Adrenal gland (tissue), 12 donors: ENCODE data around the gene MAPT. TPM values are rescaled to one million over a fixed set of nuclear protein-coding genes. Genes with fewer than 3 reads are reported as not detected.

ENCODE experiments used
- DNase-seq, 7 donors: peaks; one replicate each; pipeline ENCODE4 v3.0.0-alpha.2; 2019 to 2020
- H3K27ac ChIP-seq, 5 donors: fragments of 200-600 bp; sonication (generic) in 4 of 5; 1 replicate in 3 of 5; 2 replicates in 2 of 5; pipeline versions ENCODE4 v1.5.1 to v1.8.0; 2016 to 2020; ENCODE audit warnings: mild to moderate bottlenecking in 1 of 5
- H3K27me3 ChIP-seq: fragments of 200-600 bp; 2 replicates; pipeline ENCODE4 v1.8.0; 2021
- H3K36me3 ChIP-seq, 2 donors: fragments of 200-600 bp; replicated peaks in 1 of 2; 1 replicate in 1 of 2; 2 replicates in 1 of 2; pipeline versions ENCODE4 v1.5.1 to v1.8.0; 2018 to 2022
- H3K4me1 ChIP-seq, 2 donors: fragments of 200-600 bp; replicated peaks in 1 of 2; 1 replicate in 1 of 2; 2 replicates in 1 of 2; pipeline versions ENCODE4 v1.5.1 to v1.8.0; 2018 to 2021
- H3K4me3 ChIP-seq, 4 donors: fragments of 200-600 bp; sonication (generic) in 3 of 4; one replicate each; pipeline ENCODE4 v1.5.1; 2016 to 2018
- H3K9me3 ChIP-seq, 3 donors: fragments of 200-600 bp; sonication (generic) in 1 of 3; replicated peaks in 1 of 3; 1 replicate in 2 of 3; 2 replicates in 1 of 3; pipeline versions ENCODE4 v1.5.1 to v1.8.0; 2016 to 2021
- POLR2A ChIP-seq, 2 donors: fragments of 450-650 bp; IDR thresholded peaks; one replicate each; pipeline ENCODE4 v1.6.1; 2017; ENCODE audit warnings: antibody characterized with exemption in 2 of 2, mild to moderate bottlenecking in 2 of 2, moderate library complexity in 1 of 2
- WGBS, 4 donors: extraction: QIAGEN DNeasy Blood & Tissue Kit in 2 of 4; methylation state at CpG; one replicate each; pipeline versions ENCODE4 v1.1.5 to v1.1.7; 2013 to 2017; 5-methylcytosine and 5-hydroxymethylcytosine counted together
- intact Hi-C, 2 donors: fragments of 100-400 bp; cut with DNase I; formaldehyde crosslinking; loops; one replicate each; pipeline versions ENCODE4 v1.14.1 to v1.15.0; 2022 to 2023
- polyA plus RNA-seq, 3 donors: library from polyadenylated mRNA; stranded (reverse); fragments of 200-250 nt in 2 of 3; fragments of 350-450 nt in 1 of 3; fragmentation: Illumina TruSeq in 1 of 3; extraction: RNeasy Lipid Tissue Mini Kit (QIAGEN cat#74804) in 1 of 3; gene quantifications; one replicate each; pipeline ENCODE4 v1.2.3, GENCODE V29; 2013 to 2014
- total RNA-seq, 9 donors: library from RNA; depleted of rRNA in 4 of 9; stranded (reverse); fragments of >200 nt in 4 of 9; fragments of 120-200 nt in 1 of 9; fragmentation: NEBNext Ultra II Directional in 1 of 9; extraction: Animal tissue kit (Norgen Biotek cat#: 25700) in 1 of 9; gene quantifications; one replicate each; pipeline versions ENCODE4 v1.1.0 to v1.2.4, GENCODE V29; 2013 to 2023
- TF ChIP-seq, protein P1 (sequence below), 6 experiments: fragments of 450-650 bp in 4 of 6; fragments of 200-600 bp in 2 of 6; sonication (generic) in 1 of 6; IDR thresholded peaks; 1 replicate in 5 of 6; 2 replicates in 1 of 6; pipeline versions ENCODE4 v1.5.1 to v1.8.0; 2016 to 2021; ENCODE audit warnings: antibody characterized with exemption in 6 of 6, mild to moderate bottlenecking in 2 of 6, moderate library complexity in 1 of 6
- donor health status: healthy with polysubstance abuse.
- donor health status: Bipolar disorder and iron deficiency.
- donor health status: DM: yes; HTN: yes; CAD: no.
- donor health status: DM: no; HTN: no; CAD: no.
- donor health status: DM: no; HTN: no; CAD: no.
- donor health status: DM: yes; HTN: yes; CAD: no.

The MAPT gene
- total and polyA plus RNA-seq, 12 donors = 0.72 to 17.6 (median 3.3) TPM

GRCh38 chr17:45920083-45920482 is 25.7 kb downstream of the MAPT start:
- intact Hi-C loops = no loop called here
- DNase-seq = no peak
- no peaks in the 10 kb centered on the region for H3K9me3 ChIP-seq
- WGBS, 4 donors = 73 to 86% (median 82%) methylated on average over 9 of the region's 9 CpGs
- no peak overlapping the region for H3K4me3 ChIP-seq
- peaks cover 3% of the 10 kb centered on the region for H3K27me3 ChIP-seq
- no peak for TF ChIP-seq POLR2A (IDR thresholded peaks at IDR 0.05)
- TF ChIP-seq, protein P1, sequence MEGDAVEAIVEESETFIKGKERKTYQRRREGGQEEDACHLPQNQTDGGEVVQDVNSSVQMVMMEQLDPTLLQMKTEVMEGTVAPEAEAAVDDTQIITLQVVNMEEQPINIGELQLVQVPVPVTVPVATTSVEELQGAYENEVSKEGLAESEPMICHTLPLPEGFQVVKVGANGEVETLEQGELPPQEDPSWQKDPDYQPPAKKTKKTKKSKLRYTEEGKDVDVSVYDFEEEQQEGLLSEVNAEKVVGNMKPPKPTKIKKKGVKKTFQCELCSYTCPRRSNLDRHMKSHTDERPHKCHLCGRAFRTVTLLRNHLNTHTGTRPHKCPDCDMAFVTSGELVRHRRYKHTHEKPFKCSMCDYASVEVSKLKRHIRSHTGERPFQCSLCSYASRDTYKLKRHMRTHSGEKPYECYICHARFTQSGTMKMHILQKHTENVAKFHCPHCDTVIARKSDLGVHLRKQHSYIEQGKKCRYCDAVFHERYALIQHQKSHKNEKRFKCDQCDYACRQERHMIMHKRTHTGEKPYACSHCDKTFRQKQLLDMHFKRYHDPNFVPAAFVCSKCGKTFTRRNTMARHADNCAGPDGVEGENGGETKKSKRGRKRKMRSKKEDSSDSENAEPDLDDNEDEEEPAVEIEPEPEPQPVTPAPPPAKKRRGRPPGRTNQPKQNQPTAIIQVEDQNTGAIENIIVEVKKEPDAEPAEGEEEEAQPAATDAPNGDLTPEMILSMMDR (IDR thresholded peaks at IDR 0.05) = no peak
- no peaks in the 10 kb centered on the region for H3K36me3 ChIP-seq
- H3K4me1 ChIP-seq = no peaks in the 10 kb centered on the region
- H3K27ac ChIP-seq = no peak overlapping the region

- intact Hi-C loops = no loop called here
- Histone ChIP-seq H3K4me1 (no peaks in the 10 kb centered on the region), H3K27me3 (peaks cover 3% of the 10 kb centered on the region), H3K27ac (no peak overlapping the region), H3K4me3 (no peak overlapping the region), H3K36me3 (no peaks in the 10 kb centered on the region), H3K9me3 (no peaks in the 10 kb centered on the region)
- TF ChIP-seq, protein P1 (IDR thresholded peaks at IDR 0.05) = no peak
- TF ChIP-seq POLR2A (IDR thresholded peaks at IDR 0.05) = no peak
- DNase-seq = peak in 1 of 7 donors; percentile 11
- WGBS, 4 donors = 68 to 71% (median 70%) methylated on average over 7 of the region's 7 CpGs
Observed at GRCh38 chr17:45923511-45924268, 29.3 kb downstream of the MAPT start.

DNA sequence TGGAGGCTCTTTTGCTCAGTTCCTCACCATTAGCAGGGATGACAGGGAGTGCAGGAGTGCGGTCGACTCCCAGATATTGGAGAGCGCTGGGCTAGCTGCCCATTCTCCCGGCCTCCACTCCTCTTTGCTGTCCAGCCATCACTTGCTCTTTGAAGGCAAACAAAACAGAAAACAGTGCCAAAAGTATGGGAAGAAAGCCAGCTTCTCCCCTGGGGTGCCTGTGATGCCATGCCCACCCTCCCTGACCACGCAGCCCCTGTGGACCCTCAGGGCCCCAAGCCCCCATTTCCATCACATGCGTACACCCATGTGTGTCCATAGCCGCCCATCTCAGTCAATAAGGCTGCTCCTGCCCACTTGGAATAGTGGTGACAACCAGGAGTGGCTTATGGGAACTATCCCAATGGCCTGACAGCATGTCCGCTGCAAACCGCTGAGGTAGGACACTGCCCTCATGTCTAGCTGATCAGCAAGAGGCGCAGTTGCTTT is 30.0 kb downstream of the MAPT start:
- TF ChIP-seq, protein P1 (IDR thresholded peaks at IDR 0.05) = no peak
- TF ChIP-seq POLR2A (IDR thresholded peaks at IDR 0.05) = no peak
- 82 to 92% (median 86%) methylated on average over 7 to 10 of the region's 10 CpGs for WGBS, 4 donors
- no peak for DNase-seq
- Histone ChIP-seq H3K4me1 (no peaks in the 10 kb centered on the region), H3K27ac (no peak overlapping the region), H3K9me3 (no peaks in the 10 kb centered on the region), H3K36me3 (no peaks in the 10 kb centered on the region), H3K4me3 (no peak overlapping the region), H3K27me3 (peaks cover 3% of the 10 kb centered on the region)
- intact Hi-C loops = no loop called here

GRCh38 chr17:45925311-45925710 is 31.0 kb downstream of the MAPT start:
- no peaks in the 10 kb centered on the region for H3K4me1 ChIP-seq
- H3K9me3 ChIP-seq = no peaks in the 10 kb centered on the region
- H3K27ac ChIP-seq = no peak overlapping the region
- no peak for DNase-seq
- TF ChIP-seq, protein P1 (IDR thresholded peaks at IDR 0.05) = no peak
- TF ChIP-seq POLR2A (IDR thresholded peaks at IDR 0.05) = no peak
- peaks cover 3% of the 10 kb centered on the region for H3K27me3 ChIP-seq
- no peak overlapping the region for H3K4me3 ChIP-seq
- intact Hi-C loops = no loop called here
- no peaks in the 10 kb centered on the region for H3K36me3 ChIP-seq
